Measurements from ENCODE around the gene C9orf50. TPM values are rescaled to one million over a fixed set of nuclear protein-coding genes. Genes with fewer than 3 reads are reported as not detected.

Gene C9orf50
- total RNA-seq, 2 donors from 2014 or later, result not detected

- H3K4me1 ChIP-seq, result peaks cover 21% of the 10 kb centered on the region
- no peaks in the 10 kb centered on the region for H3K36me3 ChIP-seq (replicated peaks in 1 of 2; ENCODE audit: insufficient read depth in 1 of 2, low read depth in 2 of 2)
- no peak overlapping the region for H3K27ac ChIP-seq
- WGBS, 2 donors, result 59% methylated on average over 8 to 11 of the region's 11 CpGs
- intact Hi-C loops (cut with DNase I), result loop anchor here (10.0 kb wide), 1 partner anchor 150 kb away; no protein-coding TSS in a partner anchor
- ATAC-seq, result no peak
- DNase-seq, result peak in 1 of 4 donors; percentile 5
- H3K9me3 ChIP-seq, result no peaks in the 10 kb centered on the region
- no peaks in the 10 kb centered on the region for H3K27me3 ChIP-seq
- no peak overlapping the region for H3K4me3 ChIP-seq
- no peak for TF ChIP-seq POLR2A (IDR thresholded peaks at IDR 0.05)
- no peak for TF ChIP-seq CTCF (IDR thresholded peaks at IDR 0.05)
Measured at GRCh38 chr9:129644365-129644764, 23.5 kb upstream of the C9orf50 start.

DNA sequence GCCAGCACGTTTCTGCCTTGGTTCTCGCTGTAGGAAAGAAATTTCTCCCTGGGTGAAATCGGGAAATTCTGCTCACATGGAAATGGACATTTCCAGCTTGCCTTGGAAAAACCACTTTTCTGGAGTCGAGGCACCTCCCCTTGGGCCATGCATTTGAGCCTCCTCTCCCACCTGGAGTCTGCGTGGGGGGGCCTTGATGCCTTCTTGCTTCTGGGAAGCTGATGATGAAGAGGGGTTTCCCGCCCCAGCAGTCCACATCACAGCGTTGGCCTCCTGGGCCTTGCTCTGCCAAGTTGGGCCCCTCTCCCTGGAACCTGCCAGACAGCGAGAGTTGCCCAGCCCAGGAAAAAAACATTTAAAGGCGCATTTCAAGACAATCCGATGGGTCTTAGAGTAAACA is 22.8 kb upstream of the C9orf50 start:
- H3K9me3 ChIP-seq, result no peaks in the 10 kb centered on the region
- peaks cover 27% of the 10 kb centered on the region for H3K4me1 ChIP-seq
- no peak overlapping the region for H3K4me3 ChIP-seq
- peaks cover 0 to 3% of the 10 kb centered on the region in 2 donors for H3K36me3 ChIP-seq (replicated peaks in 1 of 2; ENCODE audit: insufficient read depth in 1 of 2, low read depth in 2 of 2)
- no peaks in the 10 kb centered on the region for H3K27me3 ChIP-seq
- DNase-seq, result peak in 1 of 4 donors; percentile 8
- 73 to 87% methylated on average over 10 of the region's 10 CpGs for WGBS, 2 donors
- H3K27ac ChIP-seq, result no peak overlapping the region
- TF ChIP-seq CTCF (IDR thresholded peaks at IDR 0.05), result no peak
- no peak for TF ChIP-seq POLR2A (IDR thresholded peaks at IDR 0.05)
- intact Hi-C loops (cut with DNase I), result loop anchor here (10.0 kb wide), 1 partner anchor 151 kb away; no protein-coding TSS in a partner anchor
- no peak for ATAC-seq

- no peaks in the 10 kb centered on the region for H3K27me3 ChIP-seq
- peak; percentile 97 for DNase-seq
- TF ChIP-seq CTCF (IDR thresholded peaks at IDR 0.05) (peak; percentile 98 to 100 (median 100)), POLR2A (IDR thresholded peaks at IDR 0.05) (peak; percentile 48 to 79 (median 57))
- 0% methylated on average over 9 to 75 of the region's 93 CpGs for WGBS, 2 donors
- H3K4me3 ChIP-seq, result peak within 1 kb of the TSS; percentile 44 to 92
- peak within 1 kb of the TSS; percentile 75 to 79 (median 77) for H3K27ac ChIP-seq
- H3K4me1 ChIP-seq, result peaks cover 28% of the 10 kb centered on the region
- peak; percentile 93 for ATAC-seq
- no peaks in the 10 kb centered on the region for H3K9me3 ChIP-seq
- peaks cover 6 to 16% of the 10 kb centered on the region in 2 donors for H3K36me3 ChIP-seq (replicated peaks in 1 of 2; ENCODE audit: insufficient read depth in 1 of 2, low read depth in 2 of 2)
- intact Hi-C loops (cut with DNase I), result loop anchor here (10.0 kb wide), 1 partner anchor 153 kb away; no protein-coding TSS in a partner anchor
Measured at GRCh38 chr9:129641750-129642585, 21.1 kb upstream of the C9orf50 start, which contains the start of gene ASB6. Gene ASB6 (minus strand): TSS chr9:129642151. CDS start chr9:129641999, 152 bp downstream.

- DNase-seq, result no peak
- no peak for ATAC-seq
- TF ChIP-seq POLR2A (IDR thresholded peaks at IDR 0.05) (no peak), CTCF (IDR thresholded peaks at IDR 0.05) (no peak)
- Histone ChIP-seq H3K9me3 (no peaks in the 10 kb centered on the region), H3K36me3 (replicated peaks in 1 of 2; ENCODE audit: insufficient read depth in 1 of 2, low read depth in 2 of 2) (peaks cover 6 to 17% of the 10 kb centered on the region in 2 donors), H3K4me3 (peak overlapping the region; percentile 44 to 92), H3K27ac (peak overlapping the region; percentile 75 to 79 (median 77)), H3K27me3 (no peaks in the 10 kb centered on the region), H3K4me1 (peaks cover 28% of the 10 kb centered on the region)
- WGBS, 2 donors, result 7 to 11% methylated on average over 15 to 40 of the region's 44 CpGs
- intact Hi-C loops (cut with DNase I), result loop anchor here (10.0 kb wide), 1 partner anchor 154 kb away; no protein-coding TSS in a partner anchor
Measured at GRCh38 chr9:129640871-129641749, 20.2 kb upstream of the C9orf50 start.
